ENCODE measurements around the gene LLGL1.
A peak's percentile ranks its signal among the peaks of the same experiment; 100 is the strongest.

LLGL1 gene

DNA sequence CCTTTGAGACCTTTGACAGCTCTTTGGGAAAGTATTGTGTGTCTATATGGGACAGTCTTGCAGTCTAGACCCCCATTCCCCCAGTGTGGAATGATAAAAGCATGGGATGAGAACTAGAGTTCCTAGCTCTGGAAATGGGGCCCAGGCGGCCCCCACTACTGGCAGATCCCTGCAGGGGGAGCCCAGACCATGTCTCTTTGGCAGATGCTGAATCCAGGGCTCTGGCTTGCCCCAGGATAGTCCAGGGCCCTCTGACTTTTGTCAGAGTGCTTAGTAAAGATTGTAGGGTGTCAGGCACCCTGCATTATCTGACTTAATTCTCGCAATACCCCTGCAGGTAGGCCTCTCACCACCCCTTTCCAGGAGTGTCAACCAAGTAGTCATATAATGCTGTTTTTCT is 33.5 kb upstream of the LLGL1 start:
- no peak for DNase-seq (ENCODE audit: low read depth)
- no peak overlapping the region for H3K4me3 ChIP-seq (ENCODE audit: control insufficient read depth, low read depth, low read length)
- TF ChIP-seq, protein P1, sequence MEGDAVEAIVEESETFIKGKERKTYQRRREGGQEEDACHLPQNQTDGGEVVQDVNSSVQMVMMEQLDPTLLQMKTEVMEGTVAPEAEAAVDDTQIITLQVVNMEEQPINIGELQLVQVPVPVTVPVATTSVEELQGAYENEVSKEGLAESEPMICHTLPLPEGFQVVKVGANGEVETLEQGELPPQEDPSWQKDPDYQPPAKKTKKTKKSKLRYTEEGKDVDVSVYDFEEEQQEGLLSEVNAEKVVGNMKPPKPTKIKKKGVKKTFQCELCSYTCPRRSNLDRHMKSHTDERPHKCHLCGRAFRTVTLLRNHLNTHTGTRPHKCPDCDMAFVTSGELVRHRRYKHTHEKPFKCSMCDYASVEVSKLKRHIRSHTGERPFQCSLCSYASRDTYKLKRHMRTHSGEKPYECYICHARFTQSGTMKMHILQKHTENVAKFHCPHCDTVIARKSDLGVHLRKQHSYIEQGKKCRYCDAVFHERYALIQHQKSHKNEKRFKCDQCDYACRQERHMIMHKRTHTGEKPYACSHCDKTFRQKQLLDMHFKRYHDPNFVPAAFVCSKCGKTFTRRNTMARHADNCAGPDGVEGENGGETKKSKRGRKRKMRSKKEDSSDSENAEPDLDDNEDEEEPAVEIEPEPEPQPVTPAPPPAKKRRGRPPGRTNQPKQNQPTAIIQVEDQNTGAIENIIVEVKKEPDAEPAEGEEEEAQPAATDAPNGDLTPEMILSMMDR (IDR thresholded peaks at IDR 0.05; ENCODE audit: control insufficient read depth, insufficient read depth, low read depth, low read length, missing control alignments) = peak; percentile 38

DNA sequence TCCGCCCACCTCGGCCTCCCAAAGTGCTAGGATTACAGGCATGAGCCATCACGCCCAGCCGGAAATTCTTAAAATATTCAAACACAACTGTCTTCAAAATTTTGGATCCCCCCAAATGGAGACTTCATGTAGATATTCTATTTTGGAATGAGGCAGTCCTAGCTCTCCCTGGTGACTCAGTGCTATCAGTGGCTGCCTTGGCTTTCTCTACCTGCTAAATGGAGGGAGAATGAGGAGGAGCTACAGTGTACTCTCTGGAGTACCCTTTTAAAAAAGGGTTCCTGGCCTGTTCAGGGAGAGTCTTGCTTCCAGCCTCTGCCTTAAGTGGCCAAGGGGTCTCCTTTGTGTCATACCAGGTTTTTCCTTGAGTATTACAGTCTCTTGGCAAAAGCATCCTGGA is 31.0 kb upstream of the LLGL1 start:
- TF ChIP-seq, protein P1 (IDR thresholded peaks at IDR 0.05; ENCODE audit: control insufficient read depth, insufficient read depth, low read depth, low read length, missing control alignments) = no peak
- DNase-seq (ENCODE audit: low read depth) = no peak
- H3K4me3 ChIP-seq (ENCODE audit: control insufficient read depth, low read depth, low read length) = no peak overlapping the region

DNA sequence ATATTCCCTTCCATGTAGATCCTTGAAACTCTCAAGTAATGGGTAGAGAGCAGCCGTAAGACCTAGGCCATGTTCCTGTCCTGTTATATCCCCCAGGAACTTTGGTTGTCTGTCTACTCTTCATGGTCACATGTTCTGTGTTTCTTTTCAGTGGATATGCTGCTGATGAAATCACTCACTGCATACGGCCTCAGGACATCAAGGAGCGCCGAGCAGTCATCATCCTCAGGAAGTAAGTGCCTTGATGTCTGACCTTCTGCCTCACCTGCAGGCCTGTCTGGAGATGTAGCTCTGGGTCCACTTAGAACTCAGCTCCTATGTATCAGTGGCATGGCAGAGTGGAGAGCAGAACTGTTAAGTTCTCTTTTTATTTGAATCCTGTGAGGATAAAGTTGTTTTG is 30.6 kb upstream of the LLGL1 start:
- DNase-seq (ENCODE audit: low read depth) = no peak
- no peak overlapping the region for H3K4me3 ChIP-seq (ENCODE audit: control insufficient read depth, low read depth, low read length)
- TF ChIP-seq, protein P1 (IDR thresholded peaks at IDR 0.05; ENCODE audit: control insufficient read depth, insufficient read depth, low read depth, low read length, missing control alignments) = no peak

DNA sequence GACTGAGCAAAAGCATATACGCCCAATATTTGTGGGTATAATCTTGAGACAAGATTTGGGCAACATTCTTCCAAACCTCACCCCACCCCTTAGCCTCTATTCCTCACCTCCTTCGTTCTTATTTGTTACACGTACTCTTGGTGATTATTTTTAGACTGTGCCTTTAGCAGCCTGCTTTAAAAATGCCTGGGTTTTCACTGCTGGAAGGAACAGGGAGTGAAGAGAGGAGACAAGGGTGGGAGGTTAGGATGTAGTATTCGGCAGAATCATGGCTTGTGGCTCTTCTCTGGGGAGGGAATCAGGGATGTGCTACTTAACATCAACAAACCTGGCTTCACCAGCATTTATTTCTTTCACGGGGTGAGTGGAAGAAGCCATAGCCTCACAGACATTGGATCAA is 30.2 kb upstream of the LLGL1 start:
- H3K4me3 ChIP-seq (ENCODE audit: control insufficient read depth, low read depth, low read length) = no peak overlapping the region
- TF ChIP-seq, protein P1 (IDR thresholded peaks at IDR 0.05; ENCODE audit: control insufficient read depth, insufficient read depth, low read depth, low read length, missing control alignments) = no peak
- no peak for DNase-seq (ENCODE audit: low read depth)

DNA sequence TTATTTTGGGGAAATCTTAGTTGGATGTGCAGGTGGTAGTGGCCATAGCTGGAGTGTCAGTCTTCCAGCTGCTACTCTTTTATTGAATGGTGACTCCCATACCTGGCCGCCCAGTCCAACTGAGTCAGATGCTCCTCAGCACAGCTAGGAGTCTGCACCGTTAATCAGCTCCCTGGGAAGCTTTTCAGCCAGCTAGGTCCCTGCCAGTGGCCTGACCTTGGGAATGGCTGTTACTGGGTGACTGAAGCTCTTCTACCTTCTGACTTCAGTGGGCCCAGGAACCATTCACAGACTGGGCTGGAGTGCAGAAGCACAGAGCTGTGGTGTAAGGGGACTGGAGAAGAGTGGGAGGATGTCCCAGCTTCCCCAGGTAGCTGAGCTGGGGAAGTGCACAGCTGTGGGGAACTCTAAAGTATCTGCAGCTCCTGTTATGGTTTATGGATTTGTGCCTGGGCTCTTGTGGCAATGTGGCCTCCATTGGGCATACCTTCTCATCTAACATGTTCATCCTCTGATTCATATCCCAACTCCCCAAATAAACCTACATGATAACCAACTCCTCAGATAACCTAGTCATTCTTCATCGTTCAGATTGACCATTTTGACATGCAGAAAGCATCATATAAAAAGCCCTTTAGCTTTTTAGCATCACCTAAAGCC is 27.8 kb upstream of the LLGL1 start:
- TF ChIP-seq, protein P1 (IDR thresholded peaks at IDR 0.05; ENCODE audit: control insufficient read depth, insufficient read depth, low read depth, low read length, missing control alignments) = no peak
- H3K4me3 ChIP-seq (ENCODE audit: control insufficient read depth, low read depth, low read length) = no peak overlapping the region

DNA sequence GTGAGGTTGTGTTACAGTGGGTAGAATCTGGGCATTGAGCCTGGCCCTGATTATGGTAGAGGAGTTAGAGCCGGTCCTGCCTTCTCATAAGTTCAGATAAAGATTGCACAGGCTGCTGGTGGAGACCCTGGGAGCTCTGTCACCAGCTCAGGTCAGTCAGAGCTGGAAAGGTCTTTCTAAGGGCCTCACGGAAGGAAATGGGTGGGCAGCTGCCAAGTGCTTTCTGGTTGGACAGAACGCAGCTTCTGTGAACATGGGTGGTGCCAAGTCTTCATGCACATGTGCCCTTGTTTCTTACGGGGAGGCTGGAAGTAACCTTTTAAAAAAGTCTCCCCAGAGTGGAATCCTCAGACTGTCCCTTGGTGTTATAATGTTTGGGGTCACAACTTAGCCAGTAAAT is 26.9 kb upstream of the LLGL1 start:
- no peak overlapping the region for H3K4me3 ChIP-seq (ENCODE audit: control insufficient read depth, low read depth, low read length)
- TF ChIP-seq, protein P1 (IDR thresholded peaks at IDR 0.05; ENCODE audit: control insufficient read depth, insufficient read depth, low read depth, low read length, missing control alignments) = no peak
- DNase-seq (ENCODE audit: low read depth) = no peak

More for the DNA sequence above, 27.8 kb upstream of the LLGL1 start:
- DNase-seq (ENCODE audit: low read depth) = no peak

All from AG09309 (cell line).